GM18861 (cell line): ENCODE data around the gene FNBP1L.
"Not testable (repeated sequence)": the region's sequence is repeated elsewhere in the genome, so short reads cannot be mapped to it uniquely, and the experiment has no call there.

Source experiments
- ATAC-seq: cut with Tn5 transposase; IDR thresholded peaks from one replicate; pipeline ENCODE4 v1.9.1; 2021; ENCODE audit not compliant: unreplicated experiment

Gene FNBP1L

DNA sequence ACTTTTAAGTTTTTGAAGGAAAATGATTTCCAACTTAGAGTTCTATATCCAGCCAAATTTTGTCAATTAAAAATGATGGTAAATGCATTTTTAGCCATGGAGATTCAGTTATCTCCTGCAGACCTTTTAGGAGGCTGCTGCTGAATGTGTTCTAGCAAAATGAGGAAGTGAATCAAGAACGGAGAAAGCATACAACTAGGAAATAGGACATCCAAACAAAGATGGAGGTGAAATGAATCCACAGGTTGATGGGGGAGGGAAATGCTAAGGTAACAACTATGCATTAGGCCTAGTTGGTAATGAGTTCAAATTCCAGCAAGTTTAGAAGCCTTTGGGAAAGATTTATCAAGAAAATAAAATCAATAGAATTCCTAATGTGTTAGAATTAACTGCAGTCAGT, 80.5 kb downstream of the FNBP1L start:
- no peak for ATAC-seq

DNA sequence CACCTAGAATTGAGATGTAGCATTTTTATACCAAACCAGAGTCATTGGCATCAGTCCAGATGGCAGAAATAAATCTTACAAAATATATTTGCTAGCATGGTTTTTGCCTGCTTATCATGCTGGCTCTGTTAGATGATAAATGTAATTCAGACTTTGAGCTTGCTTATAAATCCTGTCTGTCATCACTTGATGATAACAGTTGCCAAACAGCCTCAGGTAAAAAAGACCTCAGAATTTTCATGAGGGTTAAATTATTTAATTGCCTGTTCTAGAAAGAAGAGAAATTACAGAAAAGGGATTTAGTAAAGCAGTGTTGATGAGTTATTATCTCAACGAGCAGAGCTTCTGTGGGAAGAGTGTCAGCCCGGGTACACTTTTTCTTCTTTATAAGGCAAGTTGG, 83.3 kb downstream of the FNBP1L start:
- no peak for ATAC-seq

- no peak for ATAC-seq
These were observed 85.0 kb downstream of the FNBP1L start for GRCh38 chr1:93532780-93533378.

DNA sequence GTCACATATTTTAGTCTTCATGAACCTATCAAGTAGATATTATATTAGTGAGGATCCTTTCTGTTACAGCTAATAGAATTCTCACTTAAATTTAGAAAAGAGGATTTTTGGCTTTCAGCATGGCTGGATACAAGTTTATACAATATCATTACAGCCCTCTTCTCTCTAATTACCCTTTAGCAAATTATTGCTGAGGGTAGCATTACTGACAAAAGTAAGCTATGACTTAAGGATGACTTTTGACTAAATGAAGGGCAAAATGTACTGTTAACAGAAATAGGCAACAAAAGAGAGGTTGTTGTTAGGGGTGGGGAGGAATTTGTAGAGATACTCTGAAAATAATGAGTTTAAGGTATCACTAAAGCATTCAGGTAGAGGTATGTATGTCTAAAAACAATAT, 85.8 kb downstream of the FNBP1L start:
- no peak for ATAC-seq

DNA sequence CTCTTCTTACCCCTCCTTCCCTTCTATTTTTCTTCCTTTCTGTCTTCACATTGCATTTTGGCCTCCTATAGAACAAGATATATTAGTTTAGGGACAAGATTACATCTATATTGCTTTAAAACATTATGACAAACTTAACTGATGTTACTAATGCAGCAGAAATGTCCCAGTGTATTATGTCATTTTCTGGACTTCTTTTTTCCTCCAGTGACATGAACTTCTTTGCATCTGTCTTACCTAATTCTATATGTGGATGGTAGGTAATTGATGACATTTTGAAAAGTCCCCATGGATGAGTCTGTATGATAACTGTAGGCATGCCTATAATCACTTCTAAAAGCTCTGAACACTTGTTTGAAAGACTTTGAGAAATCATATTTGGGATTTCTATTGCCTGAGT, 89.5 kb downstream of the FNBP1L start:
- ATAC-seq: no peak

DNA sequence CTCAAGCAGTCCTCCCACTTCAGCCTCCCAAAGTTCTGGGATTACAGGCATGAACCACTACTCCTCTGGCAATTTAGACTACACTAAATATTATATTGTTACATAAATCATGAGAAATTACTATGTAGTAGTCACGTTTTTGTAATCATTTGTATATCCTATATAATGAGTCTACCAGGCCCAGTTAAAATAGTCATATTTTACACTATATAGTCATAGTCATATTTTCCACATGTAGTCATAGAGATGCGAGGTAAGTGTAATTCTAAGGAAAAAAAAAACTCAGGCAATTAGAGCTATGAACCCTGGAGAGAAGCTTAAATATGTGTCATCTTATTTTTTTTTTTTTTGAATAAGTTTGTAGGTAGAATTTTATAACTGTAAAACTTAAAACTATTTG, 90.0 kb downstream of the FNBP1L start:
- no peak for ATAC-seq

DNA sequence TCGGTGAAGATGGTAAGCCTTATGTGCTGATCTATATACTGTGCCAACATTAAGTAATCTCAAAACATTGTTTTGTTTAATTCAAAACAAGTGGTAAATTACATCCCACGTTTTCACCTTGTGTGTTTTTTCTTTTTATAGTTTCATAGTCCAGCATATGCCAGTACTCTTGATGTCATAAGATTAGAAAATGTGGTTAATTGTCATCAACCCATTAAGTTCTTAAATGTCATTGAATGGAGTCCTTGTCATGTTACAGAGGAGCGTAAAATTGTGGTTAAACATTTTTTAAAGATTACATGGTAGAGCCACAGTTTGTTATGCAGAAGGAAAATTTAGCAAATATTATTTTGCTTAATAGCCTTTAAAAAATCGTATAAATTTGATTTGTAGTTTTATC, 93.1 kb downstream of the FNBP1L start:
- ATAC-seq: no peak

- no peak for ATAC-seq
These were observed 94.5 kb downstream of the FNBP1L start for GRCh38 chr1:93542398-93542797.

DNA sequence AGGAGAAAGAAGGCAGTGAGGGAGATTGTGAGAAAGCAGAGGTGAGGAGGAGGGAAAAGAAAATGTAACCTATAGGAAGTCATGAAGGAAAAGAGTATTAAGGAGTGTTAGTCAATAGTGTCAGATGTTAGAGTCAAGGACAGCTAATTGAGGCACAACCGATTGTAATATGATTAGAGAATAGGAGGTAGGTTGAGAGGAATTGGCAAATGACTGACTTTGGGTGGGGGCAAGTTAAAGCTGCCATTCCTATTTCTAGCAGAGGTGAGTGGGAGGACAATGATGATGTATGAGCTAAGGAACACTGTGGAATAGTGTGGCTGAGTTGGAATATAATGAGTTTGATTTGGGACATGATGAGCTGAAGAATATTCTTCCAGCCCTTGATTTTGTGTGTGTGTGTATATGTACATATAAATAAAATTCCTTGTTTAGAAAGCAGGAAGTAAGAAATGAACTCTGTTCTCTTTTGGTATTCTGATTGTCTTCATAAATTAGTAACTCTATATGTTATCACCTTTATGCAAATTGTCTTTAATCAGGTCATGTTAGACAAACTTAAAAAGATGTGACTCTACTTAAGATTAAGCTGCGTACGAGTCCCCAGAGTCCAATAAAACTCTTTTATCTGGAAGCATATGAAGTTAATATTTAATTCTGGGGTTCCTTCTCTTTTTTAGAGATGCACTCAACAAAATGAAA, 98.4 kb downstream of the FNBP1L start:
- no peak for ATAC-seq

GRCh38 chr1:93549131-93549530, 101.2 kb downstream of the FNBP1L start:
- ATAC-seq: no peak

GRCh38 chr1:93549811-93550210, 101.9 kb downstream of the FNBP1L start:
- no peak for ATAC-seq

- ATAC-seq: no peak
These were observed 105.0 kb downstream of the FNBP1L start for GRCh38 chr1:93552741-93553455.

- not testable (repeated sequence) for ATAC-seq
These were observed 106.1 kb downstream of the FNBP1L start for GRCh38 chr1:93553886-93554490.

DNA sequence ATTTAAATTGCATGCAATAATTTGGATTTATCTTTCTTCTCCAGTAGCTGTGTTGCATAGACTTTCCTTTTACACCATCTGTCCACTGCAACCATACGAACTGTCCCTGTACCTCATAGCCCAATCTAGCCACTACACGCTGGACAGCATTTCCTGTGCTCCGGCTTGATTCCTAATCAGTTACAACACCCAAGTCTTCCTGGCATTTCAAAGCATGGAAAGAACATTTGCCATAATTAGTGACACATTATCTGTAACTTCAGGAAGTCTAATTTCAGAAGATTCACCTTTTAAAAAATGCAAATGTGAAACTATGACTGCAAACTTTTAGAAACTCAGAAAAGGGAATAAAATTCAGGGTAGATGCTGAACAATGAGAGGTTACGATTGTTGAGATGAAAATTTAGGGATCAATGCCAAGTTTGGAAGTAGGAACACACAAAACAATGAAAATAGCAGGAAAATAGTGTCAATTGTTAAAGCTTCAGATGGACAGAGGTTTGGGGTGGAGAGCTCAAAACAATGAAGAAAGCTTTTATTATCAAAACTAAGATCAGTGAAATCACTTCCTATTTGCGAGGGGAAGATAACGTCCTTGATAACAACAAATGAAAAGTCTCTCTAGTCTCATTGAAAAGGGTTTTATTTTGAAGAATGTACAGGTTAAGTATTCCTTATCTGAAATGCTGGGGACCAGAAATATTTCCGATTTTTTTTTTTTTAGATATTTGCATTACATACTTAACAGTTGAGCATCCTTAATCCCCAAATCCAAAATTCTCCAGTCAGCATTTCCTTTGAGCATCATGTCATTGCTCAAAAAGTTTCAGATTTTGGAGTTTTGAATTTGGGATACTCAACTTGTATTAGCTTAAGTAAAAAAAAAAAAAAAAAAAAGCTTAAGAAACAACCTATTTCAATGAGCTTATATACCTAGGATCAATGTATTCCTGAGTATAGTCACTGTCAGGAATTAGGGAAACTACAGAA, 107.3 kb downstream of the FNBP1L start:
- no peak for ATAC-seq

DNA sequence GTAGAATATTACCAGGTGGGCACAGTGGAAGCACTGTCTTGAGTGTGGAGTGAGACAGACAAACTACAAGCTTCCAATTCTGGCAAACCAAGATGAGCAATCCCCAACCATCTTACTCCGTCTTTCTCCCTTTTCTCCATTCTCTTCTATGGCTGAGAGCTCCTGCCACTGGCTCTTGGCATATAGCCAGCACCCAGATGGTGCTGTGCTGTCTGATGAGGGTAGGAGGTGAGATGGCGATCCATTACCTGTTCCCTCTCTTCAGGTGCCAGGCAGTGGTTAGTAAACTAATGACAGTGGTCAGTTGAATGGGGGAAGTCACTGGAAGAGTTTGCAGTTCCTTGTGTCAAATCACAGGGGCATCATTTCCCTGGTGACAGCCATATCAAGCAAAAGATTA, 108.4 kb downstream of the FNBP1L start:
- no peak for ATAC-seq

DNA sequence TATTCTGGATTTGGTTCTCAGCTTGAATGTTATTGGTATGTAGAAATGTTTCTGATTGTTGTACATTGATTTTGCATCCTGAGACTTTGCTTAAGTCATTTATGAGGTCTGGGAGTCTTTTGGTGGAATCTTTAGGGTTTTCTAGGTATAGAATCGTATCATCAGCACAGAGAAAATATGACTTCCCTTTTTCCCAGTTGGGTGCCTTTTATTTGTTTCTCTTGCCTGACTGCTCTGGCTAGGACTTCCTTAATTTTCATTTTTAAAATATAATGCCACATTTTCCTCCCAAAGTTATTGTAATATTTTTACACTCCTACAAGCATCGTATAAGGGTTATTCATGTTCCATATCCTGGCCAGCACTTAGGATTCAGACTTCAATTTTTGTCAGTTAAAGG, 111.1 kb downstream of the FNBP1L start:
- ATAC-seq: no peak

- no peak for ATAC-seq
These were observed 111.8 kb downstream of the FNBP1L start for GRCh38 chr1:93559695-93560094.

- no peak for ATAC-seq
These were observed 117.7 kb downstream of the FNBP1L start for GRCh38 chr1:93565496-93566206.

DNA sequence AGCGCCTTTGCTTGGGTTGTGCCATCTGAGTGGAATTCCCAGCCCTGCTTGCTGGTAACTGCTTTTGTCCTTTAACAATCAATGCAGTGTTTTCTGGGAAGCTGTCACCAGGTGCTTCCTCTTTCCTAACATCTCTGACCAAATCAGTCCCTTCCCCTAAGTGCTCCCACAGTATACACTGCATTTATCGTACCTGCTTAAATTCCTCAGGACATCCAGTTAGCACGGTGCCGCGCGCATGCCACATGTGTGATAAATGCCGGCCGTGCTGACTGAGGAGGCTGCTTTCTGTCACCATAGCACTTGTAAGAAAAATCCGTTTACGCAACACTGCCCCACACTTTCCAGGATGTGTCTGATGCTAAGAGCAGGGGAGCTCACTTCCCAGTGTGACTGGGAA, 118.3 kb downstream of the FNBP1L start:
- no peak for ATAC-seq

DNA sequence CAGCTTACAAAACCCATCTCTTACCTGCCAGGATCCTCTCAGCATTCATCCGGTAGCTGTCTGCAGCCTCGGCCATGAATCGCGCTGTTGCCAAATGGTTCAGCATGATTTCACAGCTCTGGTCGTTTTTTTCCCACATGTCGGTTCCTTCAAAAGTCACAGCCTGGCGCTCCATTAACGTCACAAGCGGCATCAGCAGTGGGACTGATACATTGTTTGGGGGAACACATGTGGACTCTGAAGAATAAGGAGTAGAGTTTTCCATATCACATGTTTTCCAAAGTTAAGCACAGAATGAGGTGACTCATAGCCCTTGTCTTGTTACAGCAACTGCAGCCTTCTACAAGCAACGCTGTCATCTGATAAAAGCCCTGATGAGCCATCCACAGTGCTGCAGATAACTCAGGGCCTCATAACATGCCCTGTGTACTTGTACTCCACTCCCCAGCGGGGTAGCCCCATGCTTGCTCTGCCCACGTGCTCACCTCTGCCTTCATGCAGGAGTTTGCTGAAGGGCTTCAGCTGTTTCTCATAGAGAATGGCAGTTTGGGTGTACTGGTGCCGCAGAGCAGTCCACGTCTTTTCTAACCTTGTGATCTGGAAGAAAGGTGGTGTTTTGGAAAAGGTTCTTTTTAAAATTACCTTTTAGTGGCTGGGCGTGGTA, 119.5 kb downstream of the FNBP1L start:
- ATAC-seq: no peak
